GM03348 (cell line): ENCODE data around the gene RGMB.

ENCODE experiments used
- DNase-seq: peaks from one replicate; pipeline ENCODE4 v3.0.0; 2012; ENCODE audit warnings: low spot score

Gene RGMB

DNA sequence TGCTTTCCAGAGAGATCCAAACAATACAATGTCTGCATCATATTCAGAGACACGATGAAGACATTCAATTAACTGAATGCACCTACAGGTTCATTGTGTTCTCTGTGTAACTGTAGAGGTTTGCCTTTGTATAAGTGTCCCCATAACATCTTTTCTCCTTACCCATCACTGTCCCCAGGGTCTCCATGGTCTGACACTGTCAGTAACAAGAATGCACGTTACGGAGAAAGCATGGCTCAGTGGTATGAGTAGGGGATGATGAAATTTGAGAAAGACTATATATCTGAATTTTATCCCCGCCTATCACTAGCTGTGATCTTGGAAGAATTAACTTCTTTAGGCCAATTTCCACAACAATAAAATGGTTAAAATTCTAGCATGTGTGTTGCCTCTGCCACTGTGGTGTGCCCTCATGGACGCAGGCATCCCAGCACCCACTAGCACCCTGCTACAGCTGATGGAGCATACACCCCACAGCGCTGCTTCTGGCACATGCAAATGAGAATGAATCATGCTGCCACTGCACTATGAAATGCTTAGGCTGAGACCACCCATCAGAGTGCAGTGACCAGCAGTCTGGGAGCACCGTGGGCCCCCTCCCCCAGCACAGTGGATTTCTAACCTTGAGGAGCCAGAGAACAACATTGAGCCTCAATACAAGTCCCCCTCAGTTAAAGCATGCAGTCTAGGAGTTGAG lies 54.3 kb downstream of the RGMB start:
- no peak for DNase-seq

GRCh38 chr5:98836175-98836574 lies 62.7 kb downstream of the RGMB start:
- DNase-seq = no peak

DNA sequence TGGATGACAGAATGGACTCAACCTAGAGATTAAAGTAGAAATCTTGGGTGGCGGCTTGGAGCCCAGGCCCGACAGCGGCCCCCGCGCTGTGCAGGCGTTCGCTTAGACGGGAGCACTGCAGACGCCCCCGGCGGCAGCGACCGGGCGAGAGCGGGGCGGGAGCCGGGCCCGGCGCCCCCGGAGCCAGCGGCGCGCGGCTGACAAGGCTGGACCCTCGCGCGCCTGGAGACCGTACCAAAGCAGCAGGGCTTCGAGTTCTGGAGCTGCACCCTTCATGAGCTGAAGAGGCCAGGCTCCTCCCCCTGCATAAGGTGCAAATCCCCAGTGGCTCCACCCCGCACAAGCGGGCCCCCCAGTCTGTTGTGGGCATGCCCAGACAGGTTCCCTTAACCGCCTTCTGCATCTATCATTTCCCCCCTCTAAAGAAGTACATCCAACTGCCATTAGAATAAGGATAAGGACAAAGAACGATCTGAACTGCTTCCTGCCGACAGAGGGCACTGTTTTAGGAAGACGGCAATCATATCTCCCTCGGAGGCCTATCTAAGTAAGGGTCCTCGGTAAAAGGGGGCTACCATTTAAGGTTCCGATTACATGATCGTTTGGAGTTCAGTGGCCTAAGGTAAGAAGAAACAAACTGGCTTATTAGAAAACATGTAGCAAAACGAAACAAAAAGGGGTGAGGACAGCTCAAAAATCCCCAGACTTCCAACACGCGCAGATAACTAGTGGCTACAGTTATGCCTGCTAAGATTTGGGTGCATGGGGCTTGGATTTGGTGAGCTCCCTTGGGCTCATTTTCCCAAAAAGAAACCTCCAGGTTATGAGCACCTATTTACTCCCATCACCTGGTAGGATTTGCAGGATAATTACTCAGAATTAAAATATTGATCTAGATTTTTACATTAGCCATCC lies 66.3 kb downstream of the RGMB start:
- peak; percentile 41 for DNase-seq

GRCh38 chr5:98840946-98841345 lies 67.5 kb downstream of the RGMB start:
- DNase-seq = no peak

DNA sequence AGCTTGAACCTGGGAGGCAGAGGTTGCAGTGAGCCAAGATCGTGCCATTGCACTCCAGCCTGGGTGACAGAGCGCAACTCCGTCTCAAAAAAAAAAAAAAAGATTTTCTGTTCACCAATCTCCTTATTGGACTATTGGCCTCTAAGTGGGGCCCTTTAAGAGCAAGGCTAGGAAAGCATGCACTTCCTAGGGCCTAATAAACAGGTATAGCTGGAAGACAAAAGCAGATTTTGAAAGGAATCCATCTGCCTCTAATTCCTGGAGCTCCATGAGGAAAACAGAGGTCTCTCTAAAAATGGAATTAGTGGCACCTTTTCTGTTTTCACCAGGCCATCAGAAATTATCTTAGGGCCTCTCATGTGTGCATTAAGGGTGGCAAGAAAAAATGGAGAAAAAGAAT lies 70.0 kb downstream of the RGMB start:
- no peak for DNase-seq

DNA sequence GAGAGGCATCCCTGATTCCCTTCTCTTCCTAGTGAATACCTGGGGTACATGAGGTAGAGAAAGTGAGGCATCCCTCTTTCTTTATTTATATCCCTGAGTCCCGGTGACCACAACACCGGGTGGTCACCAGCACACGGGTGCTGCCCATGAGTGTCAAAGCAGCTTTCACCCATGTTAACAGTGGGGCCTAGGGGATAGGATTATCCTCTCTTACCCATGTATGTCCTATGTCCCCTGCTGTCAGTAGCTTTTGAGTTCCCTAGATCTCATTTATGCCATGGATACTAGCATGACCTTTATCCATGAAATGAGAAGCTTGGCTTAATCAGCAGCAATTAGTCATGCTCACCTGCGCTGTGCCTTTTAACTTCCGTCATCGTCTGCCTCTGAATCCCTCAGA lies 71.4 kb downstream of the RGMB start:
- no peak for DNase-seq

GRCh38 chr5:98845878-98846277 lies 72.4 kb downstream of the RGMB start:
- DNase-seq = no peak
